ENCODE results near the gene C9orf43.

Gene C9orf43

GRCh38 chr9:113386571-113387393, 23.8 kb upstream of the C9orf43 start:
- no peak overlapping the region for H3K4me3 ChIP-seq (replicated peaks in 1 of 2; ENCODE audit: low read depth in 2 of 2, low read length in 2 of 2)
- no peak for TF ChIP-seq CTCF (IDR thresholded peaks at IDR 0.05; ENCODE audit: low read depth, low read length)
- no peak for DNase-seq (ENCODE audit: low read depth in 2 of 2)

GRCh38 chr9:113387560-113388230, 22.9 kb upstream of the C9orf43 start:
- no peak for DNase-seq (ENCODE audit: low read depth in 2 of 2)
- TF ChIP-seq CTCF (IDR thresholded peaks at IDR 0.05; ENCODE audit: low read depth, low read length): no peak
- no peak overlapping the region for H3K4me3 ChIP-seq (replicated peaks in 1 of 2; ENCODE audit: low read depth in 2 of 2, low read length in 2 of 2)

DNA sequence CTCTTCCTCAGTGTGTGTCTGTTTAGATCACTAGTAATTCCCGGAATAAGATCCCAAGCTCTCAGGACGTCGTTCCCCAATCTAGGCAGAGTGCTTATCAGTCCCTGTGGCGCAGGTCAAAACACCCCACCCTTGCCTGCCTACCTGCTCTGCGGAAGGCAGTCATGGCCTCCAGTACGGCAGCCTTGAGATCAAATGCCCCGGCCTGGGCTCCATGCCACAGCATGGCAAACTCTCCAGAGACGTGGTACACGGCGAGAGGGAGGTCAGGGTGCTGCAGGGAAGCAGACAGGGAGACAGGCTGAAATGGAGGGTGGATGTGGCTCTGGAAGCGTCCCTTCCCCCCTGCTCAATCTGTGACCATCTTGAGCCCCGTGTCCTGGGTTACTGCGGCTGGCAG, 21.7 kb upstream of the C9orf43 start:
- no peak overlapping the region for H3K4me3 ChIP-seq (replicated peaks in 1 of 2; ENCODE audit: low read depth in 2 of 2, low read length in 2 of 2)
- DNase-seq (ENCODE audit: low read depth in 2 of 2): no peak
- no peak for TF ChIP-seq CTCF (IDR thresholded peaks at IDR 0.05; ENCODE audit: low read depth, low read length)

DNA sequence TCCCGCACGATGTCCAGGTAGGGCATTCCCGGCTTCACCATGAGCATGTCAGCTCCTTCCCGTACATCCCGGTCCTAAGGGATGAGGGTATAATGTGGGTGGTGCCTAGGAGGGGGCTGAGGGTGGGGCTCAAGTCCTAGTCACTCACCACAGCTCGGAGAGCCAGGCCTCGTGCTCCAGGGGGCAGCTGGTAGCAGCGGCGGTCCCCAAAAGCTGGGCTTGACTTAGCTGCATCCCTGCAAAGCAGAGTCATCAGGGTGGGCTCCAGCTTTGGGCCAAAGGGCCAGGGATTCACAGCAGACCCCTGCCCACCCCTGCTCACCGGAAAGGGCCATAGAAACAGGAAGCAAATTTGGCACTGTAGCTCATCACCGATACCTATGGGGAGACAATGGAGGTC, 21.1 kb upstream of the C9orf43 start:
- TF ChIP-seq CTCF (IDR thresholded peaks at IDR 0.05; ENCODE audit: low read depth, low read length): no peak
- H3K4me3 ChIP-seq (replicated peaks in 1 of 2; ENCODE audit: low read depth in 2 of 2, low read length in 2 of 2): no peak overlapping the region
- DNase-seq (ENCODE audit: low read depth in 2 of 2): no peak

DNA sequence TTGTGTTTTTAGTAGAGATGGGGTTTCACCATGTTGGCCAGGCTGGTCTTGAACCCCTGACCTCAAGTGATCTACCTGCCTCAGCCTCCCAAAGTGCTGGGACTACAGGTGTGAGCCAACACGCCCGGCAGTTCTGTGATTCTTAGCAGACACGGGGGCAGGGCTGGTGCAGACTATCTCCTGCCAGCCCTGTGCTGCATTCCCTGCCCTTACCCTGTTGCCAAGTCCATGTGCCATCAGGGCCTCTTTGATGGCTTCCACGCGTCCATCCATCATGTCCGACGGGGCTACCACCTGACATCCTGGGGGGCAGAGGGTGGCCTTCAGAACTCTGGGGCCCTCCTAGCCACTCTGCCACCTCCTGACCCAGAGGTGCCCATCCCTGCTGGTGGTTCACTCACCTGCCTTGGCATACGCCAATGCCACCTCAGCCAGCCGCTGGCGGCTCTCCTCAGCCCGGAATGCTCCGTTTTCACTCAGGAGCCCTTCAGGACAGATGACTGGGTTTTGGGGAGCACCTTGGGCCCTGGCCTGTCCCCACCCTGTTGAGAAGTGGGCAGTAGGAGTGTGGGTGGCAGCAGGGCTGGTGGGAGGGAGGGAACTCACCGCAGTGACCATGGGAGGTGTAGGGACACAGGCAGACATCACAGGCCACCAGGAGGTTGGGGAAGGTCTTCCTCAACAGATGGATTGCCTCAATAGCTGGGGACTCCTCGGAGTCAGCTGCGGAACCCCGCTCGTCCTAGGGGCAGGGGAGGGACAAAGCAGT, 20.2 kb upstream of the C9orf43 start:
- TF ChIP-seq CTCF (IDR thresholded peaks at IDR 0.05; ENCODE audit: low read depth, low read length): no peak
- no peak overlapping the region for H3K4me3 ChIP-seq (replicated peaks in 1 of 2; ENCODE audit: low read depth in 2 of 2, low read length in 2 of 2)
- no peak for DNase-seq (ENCODE audit: low read depth in 2 of 2)

- H3K4me3 ChIP-seq (replicated peaks in 1 of 2; ENCODE audit: low read depth in 2 of 2, low read length in 2 of 2): no peak overlapping the region
- DNase-seq (ENCODE audit: low read depth in 2 of 2): no peak
- no peak for TF ChIP-seq CTCF (IDR thresholded peaks at IDR 0.05; ENCODE audit: low read depth, low read length)
Measured at GRCh38 chr9:113391917-113392316, 18.6 kb upstream of the C9orf43 start.

Measured in cardiac fibroblast (primary cell).